Immature natural killer cell (primary cell): ENCODE measurements around the gene UNC5CL. TPM values are rescaled to one million over a fixed set of nuclear protein-coding genes. Genes with fewer than 3 reads are reported as not detected.

ENCODE experiments used
- DNase-seq, 3 donors: peaks; one replicate each; pipeline ENCODE4 v3.0.0; 2022; ENCODE audit warnings: mixed read lengths in 1 of 3
- H3K27ac Mint-ChIP-seq, 6 donors: one replicate each; pipeline ENCODE4 v1.8.0; 2020; ENCODE audit warnings: mixed read lengths in 6 of 6, mild to moderate bottlenecking in 5 of 6, inconsistent platforms in 4 of 6, moderate library complexity in 3 of 6
- H3K27me3 Mint-ChIP-seq, 3 donors: one replicate each; pipeline ENCODE4 v1.8.0; 2020 to 2021; ENCODE audit warnings: low read depth in 3 of 3, mild to moderate bottlenecking in 3 of 3, mixed read lengths in 3 of 3, moderate library complexity in 3 of 3, inconsistent platforms in 1 of 3
- H3K36me3 Mint-ChIP-seq, 3 donors: one replicate each; pipeline ENCODE4 v1.8.0; 2020; ENCODE audit warnings: mixed read lengths in 3 of 3, inconsistent platforms in 2 of 3, mild to moderate bottlenecking in 2 of 3
- H3K4me1 Mint-ChIP-seq, 2 donors: one replicate each; pipeline ENCODE4 v1.8.0; 2020; ENCODE audit warnings: inconsistent platforms in 2 of 2, mild to moderate bottlenecking in 2 of 2, mixed read lengths in 2 of 2, moderate library complexity in 1 of 2
- H3K4me3 Mint-ChIP-seq, 5 donors: one replicate each; pipeline ENCODE4 v1.8.0; 2020; ENCODE audit warnings: mild to moderate bottlenecking in 5 of 5, mixed read lengths in 5 of 5, inconsistent platforms in 3 of 5, moderate library complexity in 3 of 5
- H3K9me3 Mint-ChIP-seq, 6 donors: one replicate each; pipeline ENCODE4 v1.8.0; 2020; ENCODE audit warnings: mild to moderate bottlenecking in 6 of 6, mixed read lengths in 6 of 6, inconsistent platforms in 4 of 6, moderate library complexity in 3 of 6
- polyA plus RNA-seq, 3 donors: library from polyadenylated mRNA; unstranded; fragments of 300-500 nt; fragmentation: Illumina TruSeq; gene quantifications; one replicate each; pipeline ENCODE4 v1.2.3, GENCODE V29; 2021

Gene UNC5CL
- polyA plus RNA-seq, 3 donors from 2014 or later = 0.19 to 0.45 TPM; not detected in 1

- peak overlapping the region; percentile 94 to 98 (median 96) for H3K4me3 Mint-ChIP-seq
- peak overlapping the region; percentile 96 to 100 (median 98) for H3K27ac Mint-ChIP-seq
- H3K27me3 Mint-ChIP-seq = peaks cover 14 to 20% (median 15%) of the 10 kb centered on the region in 3 donors
Measured at GRCh38 chr6:41073203-41073967, 34.4 kb upstream of the UNC5CL start.

GRCh38 chr6:41072836-41073202, 33.8 kb upstream of the UNC5CL start, which contains the start of gene NFYA:
Gene NFYA, plus strand, starts transcription at chr6:41072974. Its CDS starts 6,116 bp downstream, at chr6:41079090.
- Mint-ChIP-seq H3K9me3 (no peaks in the 10 kb centered on the region), H3K27me3 (peaks cover 14 to 20% (median 15%) of the 10 kb centered on the region in 3 donors), H3K27ac (peak within 1 kb of the TSS; percentile 97 to 100 (median 98)), H3K4me3 (peak within 1 kb of the TSS; percentile 96 to 98 (median 98)), H3K36me3 (peaks cover 0 to 6% (median 0%) of the 10 kb centered on the region in 3 donors), H3K4me1 (peaks cover 37 to 57% of the 10 kb centered on the region in 2 donors)
- DNase-seq = no peak

More at GRCh38 chr6:41073203-41073967, 34.4 kb upstream of the UNC5CL start:
- peak; percentile 81 to 82 (median 82) for DNase-seq
- Mint-ChIP-seq H3K36me3 (peaks cover 0 to 3% (median 0%) of the 10 kb centered on the region in 3 donors), H3K9me3 (no peaks in the 10 kb centered on the region), H3K4me1 (peaks cover 37 to 57% of the 10 kb centered on the region in 2 donors)

GRCh38 chr6:41071923-41072835, 33.2 kb upstream of the UNC5CL start, which contains the start of gene OARD1:
Gene OARD1, minus strand, starts transcription at chr6:41072356. Its CDS starts 722 bp downstream, at chr6:41071634.
- Mint-ChIP-seq H3K9me3 (no peaks in the 10 kb centered on the region), H3K4me1 (peaks cover 37 to 57% of the 10 kb centered on the region in 2 donors), H3K4me3 (peak within 1 kb of the TSS; percentile 96 to 98 (median 98)), H3K27me3 (peaks cover 14 to 20% (median 15%) of the 10 kb centered on the region in 3 donors), H3K27ac (peak within 1 kb of the TSS; percentile 95 to 99 (median 98)), H3K36me3 (peaks cover under 1 to 13% (median 4%) of the 10 kb centered on the region in 3 donors)
- peak; percentile 100 for DNase-seq

- Mint-ChIP-seq H3K27ac (peak overlapping the region; percentile 95 to 99 (median 98)), H3K9me3 (no peaks in the 10 kb centered on the region), H3K4me3 (peak overlapping the region; percentile 96 to 98 (median 96)), H3K36me3 (peaks cover 7 to 19% (median 11%) of the 10 kb centered on the region in 3 donors), H3K4me1 (peaks cover 42 to 59% of the 10 kb centered on the region in 2 donors), H3K27me3 (peaks cover 14 to 20% (median 15%) of the 10 kb centered on the region in 3 donors)
- DNase-seq = no peak
Measured at GRCh38 chr6:41071501-41071922, 32.5 kb upstream of the UNC5CL start.

DNA sequence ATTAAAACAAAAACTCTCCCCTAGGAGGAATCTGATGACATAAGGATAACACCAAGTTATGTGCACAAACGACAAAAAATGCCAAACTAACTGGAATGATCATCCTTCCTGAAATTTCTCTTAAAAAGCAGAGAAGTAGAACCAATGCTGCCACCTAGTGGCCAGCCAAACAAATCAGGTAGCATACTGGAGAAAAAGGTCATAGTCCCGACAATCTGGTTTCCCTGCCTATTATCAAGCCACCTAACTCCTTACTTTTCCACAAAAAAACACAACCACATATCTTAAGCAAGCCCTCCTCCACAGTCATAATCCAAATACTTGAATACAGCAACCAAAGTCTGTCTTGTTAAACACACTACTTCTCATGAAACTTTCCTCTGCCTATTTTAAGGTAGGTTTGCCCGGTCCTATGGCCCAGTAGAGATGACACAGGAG, 27.9 kb upstream of the UNC5CL start:
- peak overlapping the region in 5 of 6 donors; percentile 4 to 74 (median 7) for H3K27ac Mint-ChIP-seq
- peaks cover 18 to 34% of the 10 kb centered on the region in 2 donors for H3K4me1 Mint-ChIP-seq
- DNase-seq = peak; percentile 50 to 57 (median 54)
- H3K9me3 Mint-ChIP-seq = no peaks in the 10 kb centered on the region
- H3K36me3 Mint-ChIP-seq = peaks cover 11 to 46% (median 27%) of the 10 kb centered on the region in 3 donors
- H3K4me3 Mint-ChIP-seq = no peak overlapping the region
- peaks cover 1 to 4% (median 2%) of the 10 kb centered on the region in 3 donors for H3K27me3 Mint-ChIP-seq

- H3K9me3 Mint-ChIP-seq = no peaks in the 10 kb centered on the region
- peaks cover 6 to 21% of the 10 kb centered on the region in 2 donors for H3K4me1 Mint-ChIP-seq
- peaks cover 0 to 2% (median 0%) of the 10 kb centered on the region in 3 donors for H3K27me3 Mint-ChIP-seq
- DNase-seq = no peak
- H3K36me3 Mint-ChIP-seq = peaks cover 11 to 56% (median 27%) of the 10 kb centered on the region in 3 donors
- H3K4me3 Mint-ChIP-seq = no peak overlapping the region
- H3K27ac Mint-ChIP-seq = no peak overlapping the region
Measured at GRCh38 chr6:41065550-41066026, 26.6 kb upstream of the UNC5CL start.

DNA sequence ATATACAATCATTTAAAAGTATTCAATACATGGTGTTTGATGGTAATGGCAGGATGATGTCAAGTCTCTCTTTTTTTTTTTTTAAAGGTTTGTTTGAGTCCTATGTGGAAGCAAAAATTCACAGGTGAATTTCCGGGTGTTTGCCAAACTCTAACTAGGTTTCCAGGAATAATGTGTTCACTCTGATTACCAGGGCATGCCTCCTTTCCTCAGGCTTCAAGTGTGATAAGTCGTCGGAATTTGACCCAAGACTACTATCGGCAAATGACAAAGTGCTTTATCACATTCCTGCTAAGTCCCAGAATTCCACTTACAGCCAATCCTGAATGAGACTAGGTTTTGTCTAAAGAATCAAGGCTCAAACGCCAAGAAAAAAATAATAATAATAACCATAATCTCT, 25.8 kb upstream of the UNC5CL start:
- DNase-seq = no peak
- no peaks in the 10 kb centered on the region for H3K9me3 Mint-ChIP-seq

DNA sequence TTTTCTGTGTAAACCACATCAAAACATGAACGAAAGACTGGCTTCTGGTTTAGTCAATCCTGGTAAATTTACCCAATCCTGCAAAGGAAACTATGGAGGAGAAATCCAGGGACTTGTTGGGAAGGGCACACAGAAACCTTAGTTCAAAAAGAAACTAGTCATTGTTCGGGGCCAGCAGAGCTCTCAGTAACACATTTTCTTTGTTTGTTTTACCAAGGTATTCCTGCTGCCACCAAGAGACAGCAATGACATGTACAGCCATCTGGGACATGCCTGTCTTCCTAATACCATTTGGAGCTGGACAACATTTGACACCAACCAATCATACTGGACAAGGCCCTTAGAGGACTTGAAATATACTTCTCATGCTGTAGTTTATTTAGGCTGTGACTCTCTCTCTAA, 24.9 kb upstream of the UNC5CL start:
- Mint-ChIP-seq H3K36me3 (peaks cover 16 to 60% (median 36%) of the 10 kb centered on the region in 3 donors), H3K27ac (no peak overlapping the region), H3K9me3 (no peaks in the 10 kb centered on the region), H3K4me1 (peaks cover 8 to 10% of the 10 kb centered on the region in 2 donors), H3K4me3 (no peak overlapping the region), H3K27me3 (peaks cover 0 to 2% (median 0%) of the 10 kb centered on the region in 3 donors)
- DNase-seq = no peak

More for the DNA sequence above, 25.8 kb upstream of the UNC5CL start:
- Mint-ChIP-seq H3K4me3 (no peak overlapping the region), H3K27ac (no peak overlapping the region), H3K27me3 (peaks cover 0 to 2% (median 0%) of the 10 kb centered on the region in 3 donors), H3K36me3 (peaks cover 11 to 56% (median 34%) of the 10 kb centered on the region in 3 donors), H3K4me1 (peaks cover 8 to 15% of the 10 kb centered on the region in 2 donors)

- Mint-ChIP-seq H3K4me3 (no peak overlapping the region), H3K36me3 (peaks cover 14 to 49% (median 31%) of the 10 kb centered on the region in 3 donors), H3K27me3 (peaks cover 5 to 10% (median 9%) of the 10 kb centered on the region in 3 donors), H3K9me3 (no peaks in the 10 kb centered on the region), H3K27ac (no peak overlapping the region), H3K4me1 (peaks cover 22 to 24% of the 10 kb centered on the region in 2 donors)
- no peak for DNase-seq
Measured at GRCh38 chr6:41062056-41062455, 23.0 kb upstream of the UNC5CL start.

DNA sequence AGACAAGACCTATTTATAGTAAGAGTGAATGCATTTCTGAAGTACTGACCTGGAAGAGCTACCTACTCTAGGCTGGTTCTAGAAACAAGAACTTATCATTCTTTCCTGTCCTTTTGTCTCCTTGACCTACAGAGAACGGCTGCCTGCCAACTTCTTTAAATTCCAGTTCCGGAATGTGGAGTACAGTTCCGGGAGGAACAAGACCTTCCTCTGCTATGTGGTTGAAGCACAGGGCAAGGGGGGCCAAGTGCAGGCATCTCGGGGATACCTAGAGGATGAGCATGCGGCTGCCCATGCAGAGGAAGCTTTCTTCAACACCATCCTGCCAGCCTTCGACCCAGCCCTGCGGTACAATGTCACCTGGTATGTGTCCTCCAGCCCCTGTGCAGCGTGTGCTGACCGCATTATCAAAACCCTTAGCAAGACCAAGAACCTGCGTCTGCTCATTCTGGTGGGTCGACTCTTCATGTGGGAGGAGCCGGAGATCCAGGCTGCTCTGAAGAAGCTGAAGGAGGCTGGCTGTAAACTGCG, 22.2 kb upstream of the UNC5CL start:
- Mint-ChIP-seq H3K27me3 (peaks cover 5 to 10% (median 9%) of the 10 kb centered on the region in 3 donors), H3K4me3 (no peak overlapping the region), H3K36me3 (peaks cover 8 to 42% (median 26%) of the 10 kb centered on the region in 3 donors), H3K4me1 (peaks cover 16 to 22% of the 10 kb centered on the region in 2 donors), H3K27ac (no peak overlapping the region), H3K9me3 (no peaks in the 10 kb centered on the region)
- DNase-seq = no peak

DNA sequence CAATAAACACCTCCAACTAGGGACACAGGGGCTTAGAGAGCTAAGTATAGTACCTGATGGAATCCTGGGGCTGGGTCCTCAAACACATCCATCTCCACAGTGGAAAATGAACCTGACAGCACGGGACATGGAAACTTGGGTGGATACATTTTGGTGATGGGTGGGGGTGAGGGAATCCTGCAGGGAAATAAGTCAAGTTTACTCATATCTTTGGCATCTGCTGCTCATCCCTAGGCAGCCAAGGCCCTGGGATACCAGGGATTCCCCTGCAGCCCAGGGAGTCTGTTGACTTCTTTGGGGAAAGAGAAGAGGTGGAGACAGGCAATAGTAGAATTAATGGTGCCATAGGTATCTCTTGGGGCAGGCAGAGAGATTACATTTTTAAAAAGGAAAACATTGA, 20.5 kb upstream of the UNC5CL start:
- peak overlapping the region in 3 of 6 donors; percentile 58 to 74 (median 68) for H3K27ac Mint-ChIP-seq
- no peaks in the 10 kb centered on the region for H3K9me3 Mint-ChIP-seq
- no peak for DNase-seq
- peaks cover 5 to 10% (median 9%) of the 10 kb centered on the region in 3 donors for H3K27me3 Mint-ChIP-seq
- H3K36me3 Mint-ChIP-seq = peaks cover 5 to 36% (median 22%) of the 10 kb centered on the region in 3 donors
- peaks cover 16 to 22% of the 10 kb centered on the region in 2 donors for H3K4me1 Mint-ChIP-seq
- no peak overlapping the region for H3K4me3 Mint-ChIP-seq

GRCh38 chr6:41058783-41059181, 19.8 kb upstream of the UNC5CL start:
- Mint-ChIP-seq H3K27me3 (peaks cover 5 to 10% (median 9%) of the 10 kb centered on the region in 3 donors), H3K4me3 (no peak overlapping the region), H3K4me1 (peaks cover 16 to 22% of the 10 kb centered on the region in 2 donors), H3K36me3 (peaks cover 5 to 30% (median 15%) of the 10 kb centered on the region in 3 donors), H3K9me3 (no peaks in the 10 kb centered on the region), H3K27ac (peak overlapping the region in 5 of 6 donors; percentile 30 to 90 (median 74))
- no peak for DNase-seq
